SH-SY5Y (cell line): Measurements from ENCODE around the gene ADGRG3.

Experiments used
- GATA2 ChIP-seq: IDR thresholded peaks from 2 replicates; pipeline ENCODE4 v1.6.1; 2011; ENCODE audit warnings: mild to moderate bottlenecking, low read depth, low read length
- GATA3 ChIP-seq: IDR thresholded peaks from 2 replicates; pipeline ENCODE4 v1.6.1; 2011; ENCODE audit warnings: low read depth, mild to moderate bottlenecking, low read length, moderate library complexity

DNA sequence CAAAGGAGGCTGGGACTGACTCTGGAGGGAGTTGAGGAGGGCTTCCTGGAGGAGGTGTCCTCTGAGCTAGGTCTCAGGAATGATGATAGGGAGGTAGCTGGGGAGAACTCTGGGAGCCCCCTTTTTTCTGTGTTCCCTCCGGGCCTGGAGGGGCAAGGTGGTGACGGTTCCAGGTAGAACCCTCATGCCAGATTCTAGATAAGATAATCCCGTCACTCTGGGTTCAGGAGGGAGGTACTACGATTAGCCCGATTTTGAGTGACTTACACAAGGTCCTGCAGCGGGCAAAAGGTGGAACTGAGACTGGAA lies 18.7 kb upstream of the ADGRG3 start:
- TF ChIP-seq GATA3 = no peak
- peak; percentile 18; the same call in 1 of the 2 replicates for TF ChIP-seq GATA2
